K562 (cell line): ENCODE measurements around the gene AQP6. TPM values are rescaled to one million over a fixed set of nuclear protein-coding genes. Genes with fewer than 3 reads are reported as not detected.

Experiments used
- ARID1B ChIP-seq: fragments of 450-650 bp; IDR thresholded peaks from 2 replicates; pipeline ENCODE4 v1.6.1; 2016; ENCODE audit warnings: antibody characterized with exemption, mild to moderate bottlenecking, inconsistent platforms
- BRCA1 ChIP-seq, 2 experiments: fragments of 450-650 bp in 1 of 2; sonication (generic) in 1 of 2; formaldehyde crosslinking in 1 of 2; IDR thresholded peaks; 2 replicates each; pipeline versions ENCODE4 v1.5.0 to v1.6.1; 2017 to 2020; ENCODE audit warnings: mild to moderate bottlenecking in 1 of 2, missing genetic modification reagents in 1 of 2
- HNRNPLL ChIP-seq: fragments of 200-400 bp; formaldehyde crosslinking; IDR thresholded peaks from 2 replicates; pipeline ENCODE4 v1.6.1; 2017; ENCODE audit warnings: low read length, low read depth, mild to moderate bottlenecking; ENCODE audit not compliant: poor library complexity, severe bottlenecking
- LARP7 ChIP-seq: fragments of 450-650 bp; IDR thresholded peaks from 2 replicates; pipeline ENCODE4 v1.6.1; 2016
- OTX1 ChIP-seq: fragments of 450-650 bp; formaldehyde crosslinking; IDR thresholded peaks from 2 replicates; pipeline ENCODE4 v1.4.0; 2022; ENCODE audit warnings: mild to moderate bottlenecking
- PKNOX1 ChIP-seq: fragments of 450-650 bp; IDR thresholded peaks from 2 replicates; pipeline ENCODE4 v1.6.1; 2016
- SMAD4 ChIP-seq: fragments of 250-450 bp; sonication (Bioruptor Pico); conservative IDR thresholded peaks from 2 replicates; pipeline ENCODE4 v1.8.0; 2021; ENCODE audit warnings: inconsistent platforms, mild to moderate bottlenecking, moderate library complexity
- TCF7 ChIP-seq: sonication (generic); IDR thresholded peaks from 2 replicates; pipeline ENCODE4 v1.6.1; 2016; ENCODE audit warnings: antibody characterized with exemption, borderline replicate concordance
- TEAD2 ChIP-seq: fragments of 450-650 bp; IDR thresholded peaks from 2 replicates; pipeline ENCODE4 v1.6.1; 2016; ENCODE audit warnings: missing genetic modification characterization, control low read depth, missing compliant biosample characterization
- ZNF140 ChIP-seq: fragments of 250-450 bp; sonication (Bioruptor Pico); IDR thresholded peaks from 2 replicates; pipeline ENCODE4 v1.8.0; 2021; ENCODE audit warnings: moderate library complexity, mild to moderate bottlenecking, inconsistent platforms
- ZNF347 ChIP-seq: fragments of 450-650 bp; formaldehyde crosslinking; IDR thresholded peaks from 2 replicates; pipeline ENCODE4 v1.4.0; 2020; ENCODE audit warnings: low read depth, mild to moderate bottlenecking, moderate library complexity
- ZNF41 ChIP-seq: fragments of 250-450 bp; sonication (Bioruptor Pico); conservative IDR thresholded peaks from 2 replicates; pipeline ENCODE4 v1.4.0; 2020; ENCODE audit warnings: mild to moderate bottlenecking
- polyA plus RNA-seq, 8 experiments: library from polyadenylated mRNA; depleted of rRNA in 4 of 8; stranded (reverse) in 5 of 8; unstranded in 3 of 8; fragments of >200 nt; fragmentation: Nextera tagmentation in 2 of 8; fragmentation: Illumina TruSeq in 1 of 8; extraction: Ambion mirVana in 2 of 8; extraction: Trizol in 1 of 8; gene quantifications; 2 replicates each; pipeline versions ENCODE4 v1.2.1 to v1.2.3, GENCODE V29; 2011 to 2014; ENCODE audit warnings: inconsistent platforms in 1 of 8, missing spikeins in 1 of 8
- total RNA-seq, 7 experiments: library from RNA; depleted of rRNA in 6 of 7; stranded (reverse); fragments of >200 nt in 6 of 7; fragmentation: Illumina TruSeq in 2 of 7; extraction: Trizol in 2 of 7; gene quantifications; 2 replicates each; pipeline versions ENCODE4 v1.2.1 to v1.2.3, GENCODE V29; 2011 to 2021; ENCODE audit warnings: low replicate concordance in 1 of 7
- TF ChIP-seq, protein P1 (sequence below): fragments of 450-650 bp; IDR thresholded peaks from 2 replicates; pipeline ENCODE4 v1.6.1; 2016; ENCODE audit warnings: mild to moderate bottlenecking, moderate library complexity

The AQP6 gene
- total and polyA plus RNA-seq, 9 of the 15 experiments (the other 6 are each of a cell fraction or from before 2014, with no cell fraction given) = 0.05 to 0.12 TPM; not detected in 7

GRCh38 chr12:49945394-49946080 is 27.2 kb upstream of the AQP6 start (continued):
- TF ChIP-seq, protein P1, sequence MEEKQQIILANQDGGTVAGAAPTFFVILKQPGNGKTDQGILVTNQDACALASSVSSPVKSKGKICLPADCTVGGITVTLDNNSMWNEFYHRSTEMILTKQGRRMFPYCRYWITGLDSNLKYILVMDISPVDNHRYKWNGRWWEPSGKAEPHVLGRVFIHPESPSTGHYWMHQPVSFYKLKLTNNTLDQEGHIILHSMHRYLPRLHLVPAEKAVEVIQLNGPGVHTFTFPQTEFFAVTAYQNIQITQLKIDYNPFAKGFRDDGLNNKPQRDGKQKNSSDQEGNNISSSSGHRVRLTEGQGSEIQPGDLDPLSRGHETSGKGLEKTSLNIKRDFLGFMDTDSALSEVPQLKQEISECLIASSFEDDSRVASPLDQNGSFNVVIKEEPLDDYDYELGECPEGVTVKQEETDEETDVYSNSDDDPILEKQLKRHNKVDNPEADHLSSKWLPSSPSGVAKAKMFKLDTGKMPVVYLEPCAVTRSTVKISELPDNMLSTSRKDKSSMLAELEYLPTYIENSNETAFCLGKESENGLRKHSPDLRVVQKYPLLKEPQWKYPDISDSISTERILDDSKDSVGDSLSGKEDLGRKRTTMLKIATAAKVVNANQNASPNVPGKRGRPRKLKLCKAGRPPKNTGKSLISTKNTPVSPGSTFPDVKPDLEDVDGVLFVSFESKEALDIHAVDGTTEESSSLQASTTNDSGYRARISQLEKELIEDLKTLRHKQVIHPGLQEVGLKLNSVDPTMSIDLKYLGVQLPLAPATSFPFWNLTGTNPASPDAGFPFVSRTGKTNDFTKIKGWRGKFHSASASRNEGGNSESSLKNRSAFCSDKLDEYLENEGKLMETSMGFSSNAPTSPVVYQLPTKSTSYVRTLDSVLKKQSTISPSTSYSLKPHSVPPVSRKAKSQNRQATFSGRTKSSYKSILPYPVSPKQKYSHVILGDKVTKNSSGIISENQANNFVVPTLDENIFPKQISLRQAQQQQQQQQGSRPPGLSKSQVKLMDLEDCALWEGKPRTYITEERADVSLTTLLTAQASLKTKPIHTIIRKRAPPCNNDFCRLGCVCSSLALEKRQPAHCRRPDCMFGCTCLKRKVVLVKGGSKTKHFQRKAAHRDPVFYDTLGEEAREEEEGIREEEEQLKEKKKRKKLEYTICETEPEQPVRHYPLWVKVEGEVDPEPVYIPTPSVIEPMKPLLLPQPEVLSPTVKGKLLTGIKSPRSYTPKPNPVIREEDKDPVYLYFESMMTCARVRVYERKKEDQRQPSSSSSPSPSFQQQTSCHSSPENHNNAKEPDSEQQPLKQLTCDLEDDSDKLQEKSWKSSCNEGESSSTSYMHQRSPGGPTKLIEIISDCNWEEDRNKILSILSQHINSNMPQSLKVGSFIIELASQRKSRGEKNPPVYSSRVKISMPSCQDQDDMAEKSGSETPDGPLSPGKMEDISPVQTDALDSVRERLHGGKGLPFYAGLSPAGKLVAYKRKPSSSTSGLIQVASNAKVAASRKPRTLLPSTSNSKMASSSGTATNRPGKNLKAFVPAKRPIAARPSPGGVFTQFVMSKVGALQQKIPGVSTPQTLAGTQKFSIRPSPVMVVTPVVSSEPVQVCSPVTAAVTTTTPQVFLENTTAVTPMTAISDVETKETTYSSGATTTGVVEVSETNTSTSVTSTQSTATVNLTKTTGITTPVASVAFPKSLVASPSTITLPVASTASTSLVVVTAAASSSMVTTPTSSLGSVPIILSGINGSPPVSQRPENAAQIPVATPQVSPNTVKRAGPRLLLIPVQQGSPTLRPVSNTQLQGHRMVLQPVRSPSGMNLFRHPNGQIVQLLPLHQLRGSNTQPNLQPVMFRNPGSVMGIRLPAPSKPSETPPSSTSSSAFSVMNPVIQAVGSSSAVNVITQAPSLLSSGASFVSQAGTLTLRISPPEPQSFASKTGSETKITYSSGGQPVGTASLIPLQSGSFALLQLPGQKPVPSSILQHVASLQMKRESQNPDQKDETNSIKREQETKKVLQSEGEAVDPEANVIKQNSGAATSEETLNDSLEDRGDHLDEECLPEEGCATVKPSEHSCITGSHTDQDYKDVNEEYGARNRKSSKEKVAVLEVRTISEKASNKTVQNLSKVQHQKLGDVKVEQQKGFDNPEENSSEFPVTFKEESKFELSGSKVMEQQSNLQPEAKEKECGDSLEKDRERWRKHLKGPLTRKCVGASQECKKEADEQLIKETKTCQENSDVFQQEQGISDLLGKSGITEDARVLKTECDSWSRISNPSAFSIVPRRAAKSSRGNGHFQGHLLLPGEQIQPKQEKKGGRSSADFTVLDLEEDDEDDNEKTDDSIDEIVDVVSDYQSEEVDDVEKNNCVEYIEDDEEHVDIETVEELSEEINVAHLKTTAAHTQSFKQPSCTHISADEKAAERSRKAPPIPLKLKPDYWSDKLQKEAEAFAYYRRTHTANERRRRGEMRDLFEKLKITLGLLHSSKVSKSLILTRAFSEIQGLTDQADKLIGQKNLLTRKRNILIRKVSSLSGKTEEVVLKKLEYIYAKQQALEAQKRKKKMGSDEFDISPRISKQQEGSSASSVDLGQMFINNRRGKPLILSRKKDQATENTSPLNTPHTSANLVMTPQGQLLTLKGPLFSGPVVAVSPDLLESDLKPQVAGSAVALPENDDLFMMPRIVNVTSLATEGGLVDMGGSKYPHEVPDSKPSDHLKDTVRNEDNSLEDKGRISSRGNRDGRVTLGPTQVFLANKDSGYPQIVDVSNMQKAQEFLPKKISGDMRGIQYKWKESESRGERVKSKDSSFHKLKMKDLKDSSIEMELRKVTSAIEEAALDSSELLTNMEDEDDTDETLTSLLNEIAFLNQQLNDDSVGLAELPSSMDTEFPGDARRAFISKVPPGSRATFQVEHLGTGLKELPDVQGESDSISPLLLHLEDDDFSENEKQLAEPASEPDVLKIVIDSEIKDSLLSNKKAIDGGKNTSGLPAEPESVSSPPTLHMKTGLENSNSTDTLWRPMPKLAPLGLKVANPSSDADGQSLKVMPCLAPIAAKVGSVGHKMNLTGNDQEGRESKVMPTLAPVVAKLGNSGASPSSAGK = peak; percentile 69
- TF ChIP-seq ZNF140 (CRISPR knock-in tag) (no peak), HNRNPLL (no peak), BRCA1 (IDR thresholded peaks at IDR 0.05) (no peak), BRCA1 (CRISPR knock-in tag; IDR thresholded peaks at IDR 0.05) (no peak), SMAD4 (CRISPR knock-in tag) (peak; percentile 76; the same call in 1 of the 2 replicates), TCF7 (no peak), LARP7 (no peak), ZNF347 (CRISPR knock-in tag) (no peak), TEAD2 (no peak), ZNF41 (CRISPR knock-in tag) (no peak), OTX1 (CRISPR knock-in tag) (no peak), PKNOX1 (peak; percentile 94), ARID1B (peak; percentile 62)
